ENCODE data around the gene SPINK8. TPM values are rescaled to one million over a fixed set of nuclear protein-coding genes. Genes with fewer than 3 reads are reported as not detected.

SPINK8 gene
- total and polyA plus RNA-seq, 2 of the 4 experiments (the other 2 are of a cell fraction): not detected

GRCh38 chr3:48306290-48306689 is 27.2 kb downstream of the SPINK8 start:
- ChIA-PET POLR2A (ENCODE audit: unreplicated experiment) (no interaction called here), CTCF (no interaction called here)
- no peak overlapping the region for H3K4me3 ChIP-seq (ENCODE audit: insufficient read depth, low read depth, low read length)
- H4K91ac ChIP-seq (ENCODE audit: insufficient read depth, low read depth, low read length): no peak overlapping the region
- TF ChIP-seq FOS (IDR thresholded peaks at IDR 0.05; ENCODE audit: low read depth, low read length): no peak
- TF ChIP-seq RAD21 (IDR thresholded peaks at IDR 0.05; ENCODE audit: low read length): no peak
- no peak for TF ChIP-seq MAZ (IDR thresholded peaks at IDR 0.05; ENCODE audit: borderline replicate concordance, low read depth, low read length)
- no peak for TF ChIP-seq RCOR1 (IDR thresholded peaks at IDR 0.05; ENCODE audit: insufficient replicate concordance, low read length)
- no peak for TF ChIP-seq NFE2L2 (IDR thresholded peaks at IDR 0.05; ENCODE audit: low read depth, low read length)
- no peaks in the 10 kb centered on the region for H3K9me3 ChIP-seq (ENCODE audit: control insufficient read depth, insufficient read depth, low read length)
- no CpG with 5 or more reads among the region's 2 CpGs for WGBS, 2 experiments (ENCODE audit: extremely low coverage in 2 of 2, insufficient read length in 1 of 2)
- H3K79me1 ChIP-seq (ENCODE audit: low read depth in 1 of 2, low read length in 2 of 2): peaks cover 9 to 10% of the 10 kb centered on the region in 2 experiments; a peak in 3 of 4 replicates
- peaks cover 2% of the 10 kb centered on the region for H3K4me1 ChIP-seq (ENCODE audit: control insufficient read depth, insufficient read depth, low read length)
- H4K5ac ChIP-seq (ENCODE audit: low read depth, low read length): no peak overlapping the region
- in situ Hi-C loops (cut with MboI; ENCODE audit: low sequenced_read_pairs): no loop called here
- H2BK20ac ChIP-seq (ENCODE audit: low read depth, low read length): no peak overlapping the region
- H2BK5ac ChIP-seq (ENCODE audit: low read depth, low read length, poor library complexity, severe bottlenecking): no peak overlapping the region
- H4K20me1 ChIP-seq (ENCODE audit: insufficient read depth, low read length): no peaks in the 10 kb centered on the region
- BruUV-seq (replicated peaks): no TSS peak
- H3K27ac ChIP-seq (ENCODE audit: insufficient read depth, low read length): no peak overlapping the region
- H3K9me1 ChIP-seq (ENCODE audit: insufficient read depth, low read length): 0 out of 2 replicates have a peak, but pooled peaks cover 4% of the 10 kb centered on the region
- H2AK9ac ChIP-seq (replicated peaks; ENCODE audit: low read depth, low read length, poor library complexity): no peak overlapping the region
- DNase-seq (no peak), ATAC-seq (ENCODE audit: low read depth) (no peak)
- H3K9ac ChIP-seq (ENCODE audit: low read depth, low read length): no peak overlapping the region
- H2BK120ac ChIP-seq (ENCODE audit: low read depth, low read length): no peak overlapping the region
- H2AK5ac ChIP-seq (ENCODE audit: low read depth, low read length): no peak overlapping the region
- intact Hi-C loops (cut with micrococcal nuclease): no loop called here
- dilution Hi-C loops (cut with HindIII; ENCODE audit: low sequenced_read_pairs, unreplicated experiment): no loop called here
- no peak overlapping the region for H2BK15ac ChIP-seq (ENCODE audit: low read depth, low read length)
- no peak overlapping the region for H3K18ac ChIP-seq (ENCODE audit: low read depth, low read length)
- H3K14ac ChIP-seq (replicated peaks; ENCODE audit: low read depth, low read length): no peak overlapping the region
- no peak overlapping the region for H4K8ac ChIP-seq (ENCODE audit: low read depth in 2 of 2, low read length in 2 of 2)
- H2AFZ ChIP-seq (replicated peaks; ENCODE audit: low read length, poor library complexity): no peak overlapping the region
- 0 out of 2 replicates have a peak, but pooled peaks cover 1% of the 10 kb centered on the region for H3K36me3 ChIP-seq (ENCODE audit: control insufficient read depth, insufficient read depth, low read length)
- H3K56ac ChIP-seq (ENCODE audit: extremely low read depth, insufficient read depth, low read length): no peak overlapping the region
- H3K4ac ChIP-seq (ENCODE audit: low read depth, low read length): no peak overlapping the region
- no peak overlapping the region for H3K4me2 ChIP-seq (ENCODE audit: low read depth, low read length)
- peaks cover 5% of the 10 kb centered on the region for H3K27me3 ChIP-seq (ENCODE audit: control insufficient read depth, insufficient read depth, low read length)
- no peak overlapping the region for H3K23ac ChIP-seq (ENCODE audit: low read depth, low read length)
